Activated naive CD8-positive, alpha-beta T cell treated with anti-CD3 and anti-CD28 coated beads, Interleukin-2, amount 50 U/mL, for 16 hours (primary cell): ENCODE data around the gene CDK5RAP1.

Experiments used
- DNase-seq: peaks from one replicate; pipeline ENCODE4 v3.0.0-alpha.2; 2020; ENCODE audit warnings: low read depth, low spot score

CDK5RAP1 gene

DNA sequence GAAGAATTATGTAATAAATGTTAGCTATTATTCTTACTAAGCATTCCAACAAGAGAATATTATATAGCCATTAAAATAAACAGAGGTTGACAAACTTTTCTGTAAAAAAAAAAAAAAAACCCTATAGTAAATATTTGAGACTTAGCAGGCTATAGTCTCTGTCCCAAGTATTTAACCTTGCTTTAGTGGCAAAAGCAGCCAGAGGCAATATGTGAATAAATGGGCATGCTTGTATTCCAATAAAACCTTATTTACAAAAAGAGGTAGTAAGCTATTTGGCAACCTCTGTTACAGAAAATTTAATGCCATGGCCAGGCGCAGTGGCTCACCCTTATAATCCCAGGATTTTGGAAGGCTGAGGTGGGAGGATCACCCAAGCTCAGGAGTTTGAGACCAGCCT is 14.6 kb downstream of the CDK5RAP1 start:
- DNase-seq = no peak

GRCh38 chr20:33377366-33377765 is 24.0 kb downstream of the CDK5RAP1 start:
- DNase-seq = no peak

DNA sequence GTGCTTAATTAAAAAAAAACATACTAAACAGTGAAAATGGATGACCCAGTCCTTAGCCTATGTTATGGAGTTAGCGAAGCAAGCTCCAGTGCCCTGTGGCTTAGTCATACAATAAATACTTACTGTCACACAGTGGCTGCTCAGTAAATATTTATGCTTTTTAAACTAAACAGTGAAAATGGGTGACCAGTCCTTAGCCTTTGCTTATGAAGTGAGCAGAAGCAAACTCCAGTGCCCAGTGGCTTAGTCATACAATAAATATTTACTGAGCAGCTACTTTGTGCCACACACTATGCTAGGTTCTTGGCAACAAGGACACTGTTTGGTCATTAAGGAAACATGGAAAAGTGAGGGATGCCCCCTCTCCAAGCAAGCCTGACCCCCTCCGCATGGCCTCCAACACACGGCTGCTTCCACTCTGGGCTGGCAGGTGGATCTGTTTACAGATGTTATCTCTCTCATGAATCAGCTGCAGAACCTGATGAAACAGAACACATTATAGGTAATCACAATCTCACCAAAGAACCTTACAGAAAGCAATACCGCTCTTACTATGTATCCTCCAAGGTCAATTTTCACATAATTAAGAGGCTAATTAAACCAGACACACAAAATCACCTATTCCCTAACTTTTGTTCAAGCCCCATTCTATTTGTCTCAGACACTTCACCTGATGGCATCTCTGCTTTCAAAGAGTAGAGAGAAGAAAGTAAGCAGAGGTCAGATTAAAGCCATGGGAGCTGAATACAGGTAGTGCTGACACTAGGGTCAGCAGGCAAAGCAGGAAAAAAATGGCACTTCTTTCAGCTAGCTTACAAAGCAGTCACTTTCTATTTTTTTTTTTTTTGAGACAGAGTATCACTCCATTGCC is 27.3 kb downstream of the CDK5RAP1 start:
- no peak for DNase-seq

DNA sequence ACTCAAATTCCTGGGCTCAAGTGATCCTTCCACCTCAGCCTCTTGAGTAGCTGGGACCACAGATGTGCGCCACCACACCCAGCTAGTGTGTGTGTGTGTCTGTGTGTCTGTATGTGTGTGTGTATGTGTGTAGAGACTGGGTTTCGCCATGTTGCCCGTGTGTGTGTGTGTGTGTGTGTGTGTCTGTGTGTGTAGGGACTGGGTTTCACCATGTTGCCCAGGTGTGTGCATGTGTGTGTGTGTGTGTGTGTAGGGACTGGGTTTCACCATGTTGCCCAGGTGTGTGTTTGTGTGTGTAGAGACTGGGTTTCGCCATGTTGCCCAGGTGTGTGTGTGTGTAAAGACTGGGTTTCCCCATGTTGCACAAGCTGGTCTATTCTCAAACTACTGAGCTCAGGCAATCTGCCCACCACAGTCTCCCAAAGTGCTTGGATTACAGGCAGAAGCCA is 28.3 kb downstream of the CDK5RAP1 start:
- no peak for DNase-seq

GRCh38 chr20:33370291-33370690 is 31.0 kb downstream of the CDK5RAP1 start:
- no peak for DNase-seq

- DNase-seq = no peak
Measured at GRCh38 chr20:33362898-33363297, 38.4 kb downstream of the CDK5RAP1 start.

DNA sequence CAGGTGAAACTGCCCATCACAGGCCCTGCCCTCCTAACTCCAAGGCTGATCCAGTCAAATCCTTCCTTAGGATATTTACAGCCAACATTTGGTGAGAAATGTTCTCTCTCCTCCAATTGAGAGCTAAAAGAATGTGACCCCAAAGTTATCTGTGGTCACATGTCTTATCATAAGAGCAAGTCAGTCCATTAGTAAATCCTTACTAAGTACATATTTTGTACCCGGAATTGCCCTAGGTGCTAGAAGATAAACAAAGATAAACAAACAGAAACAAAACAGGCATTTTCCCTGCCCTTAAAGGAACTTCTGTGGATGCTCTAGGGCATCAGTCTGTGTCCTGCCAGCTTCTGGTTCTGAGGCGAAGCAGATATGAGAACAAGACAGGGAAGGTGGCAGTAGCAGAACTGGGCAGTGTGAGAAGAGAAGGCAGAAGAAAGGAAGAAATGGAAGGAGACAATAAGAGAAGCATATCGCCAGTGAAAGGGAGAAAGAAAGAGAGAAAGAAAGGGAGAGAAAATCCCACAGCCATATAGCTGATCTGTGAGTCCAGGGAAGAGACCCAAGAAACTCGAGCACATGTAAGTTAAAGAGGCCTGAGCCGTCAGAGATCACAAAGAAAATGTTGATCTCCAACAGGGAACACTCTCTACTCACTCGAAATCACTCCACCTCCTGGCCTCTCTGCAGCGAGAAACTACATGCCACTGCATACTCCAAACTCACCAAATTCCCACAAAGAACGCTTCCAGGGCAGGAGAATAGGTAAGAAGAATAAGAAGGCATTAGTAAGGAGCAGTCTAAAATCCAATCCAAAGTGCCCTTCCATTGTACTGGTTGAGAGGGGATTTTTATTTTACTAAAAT is 41.7 kb downstream of the CDK5RAP1 start:
- DNase-seq = no peak

GRCh38 chr20:33353013-33353402 is 48.3 kb downstream of the CDK5RAP1 start:
- no peak for DNase-seq

- DNase-seq = no peak
Measured at GRCh38 chr20:33352258-33353012, 48.9 kb downstream of the CDK5RAP1 start.

GRCh38 chr20:33351696-33352095 is 49.6 kb downstream of the CDK5RAP1 start:
- DNase-seq = no peak

- DNase-seq = no peak
Measured at GRCh38 chr20:33349493-33349892, 51.8 kb downstream of the CDK5RAP1 start.

DNA sequence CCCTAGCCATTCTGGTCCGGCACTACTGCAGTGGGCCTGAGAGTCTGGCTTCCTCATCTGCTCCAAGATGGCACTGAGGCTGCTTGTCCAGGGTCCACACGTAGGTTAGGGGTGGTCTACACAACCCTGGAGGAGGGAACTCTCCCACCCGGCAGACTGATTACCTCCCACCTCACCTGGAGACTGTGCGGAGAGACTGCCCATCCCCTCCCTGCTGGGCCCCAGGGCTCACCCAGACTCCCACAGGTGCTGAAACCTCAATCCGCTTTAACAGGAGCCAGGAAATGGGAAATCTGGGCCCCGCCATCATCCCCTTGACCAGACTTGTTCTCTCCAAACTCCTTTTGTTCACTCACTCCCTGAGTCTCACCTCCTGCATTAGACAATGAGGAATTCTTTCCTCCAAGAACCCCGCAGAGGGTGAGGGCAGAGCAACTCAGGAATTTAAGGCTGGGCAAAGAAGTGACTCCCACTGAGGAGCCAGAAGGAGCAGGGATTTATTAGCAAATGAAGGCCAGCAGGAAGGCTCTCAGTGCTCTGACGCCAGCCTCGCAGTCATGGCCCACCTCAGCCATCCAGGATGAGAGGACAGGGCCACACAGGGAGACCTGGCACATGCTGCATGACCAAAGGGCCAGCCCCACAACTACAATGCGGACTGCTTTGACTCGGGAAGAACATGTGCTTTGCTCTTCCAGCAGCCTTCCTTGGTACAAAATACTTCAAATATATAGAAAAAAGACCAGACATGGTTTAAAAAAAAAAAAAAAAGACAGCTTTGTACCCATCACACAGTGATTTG is 53.0 kb downstream of the CDK5RAP1 start:
- DNase-seq = no peak

- no peak for DNase-seq
Measured at GRCh38 chr20:33345342-33345741, 56.0 kb downstream of the CDK5RAP1 start.

DNA sequence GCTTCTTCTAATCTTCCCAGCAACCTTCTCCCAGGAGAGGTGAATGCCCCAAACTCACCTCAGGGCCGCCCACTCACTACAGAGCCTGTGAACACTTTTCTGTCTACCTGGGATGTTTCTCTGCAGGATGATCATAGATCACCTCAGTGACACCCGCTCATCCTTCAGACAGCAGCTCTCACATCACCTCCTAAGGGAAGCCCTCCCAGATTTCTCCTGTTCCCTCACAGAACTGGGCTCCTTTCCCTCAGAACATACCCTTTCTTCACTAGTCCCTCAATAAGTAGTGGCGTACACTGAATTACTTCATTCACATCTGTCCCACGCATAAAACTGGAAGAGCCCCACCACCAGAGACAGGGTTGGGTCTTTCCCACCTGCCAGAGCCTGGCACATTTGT is 57.8 kb downstream of the CDK5RAP1 start:
- no peak for DNase-seq

DNA sequence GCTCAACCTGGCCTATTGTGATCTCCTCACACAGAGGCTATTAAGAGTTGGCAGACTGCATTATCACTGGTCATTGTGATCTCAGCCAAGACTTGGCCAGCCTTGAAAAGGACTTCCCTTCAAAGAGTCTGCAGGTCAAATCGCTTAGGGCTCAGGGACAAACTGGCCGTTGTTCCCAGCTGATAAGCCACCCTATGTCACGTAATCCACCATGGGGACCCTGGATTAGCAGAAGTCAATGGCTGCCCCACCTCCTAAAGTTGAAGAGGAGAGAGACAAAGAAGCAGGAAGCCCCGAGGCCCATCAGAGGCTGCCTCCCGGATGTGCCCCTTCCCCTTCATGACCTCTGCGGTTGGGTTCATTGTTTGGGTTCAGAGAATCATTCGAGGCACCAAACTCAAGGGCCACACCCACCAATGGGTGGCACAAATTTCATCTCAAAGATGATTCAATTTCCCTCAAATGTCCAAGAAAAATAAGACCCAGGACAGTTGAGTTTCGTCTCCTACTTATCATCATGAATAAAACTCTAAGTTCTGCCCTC is 61.7 kb downstream of the CDK5RAP1 start:
- DNase-seq = no peak

GRCh38 chr20:33338467-33339258 is 62.7 kb downstream of the CDK5RAP1 start:
- DNase-seq = no peak

GRCh38 chr20:33337531-33338165 is 63.7 kb downstream of the CDK5RAP1 start:
- no peak for DNase-seq

DNA sequence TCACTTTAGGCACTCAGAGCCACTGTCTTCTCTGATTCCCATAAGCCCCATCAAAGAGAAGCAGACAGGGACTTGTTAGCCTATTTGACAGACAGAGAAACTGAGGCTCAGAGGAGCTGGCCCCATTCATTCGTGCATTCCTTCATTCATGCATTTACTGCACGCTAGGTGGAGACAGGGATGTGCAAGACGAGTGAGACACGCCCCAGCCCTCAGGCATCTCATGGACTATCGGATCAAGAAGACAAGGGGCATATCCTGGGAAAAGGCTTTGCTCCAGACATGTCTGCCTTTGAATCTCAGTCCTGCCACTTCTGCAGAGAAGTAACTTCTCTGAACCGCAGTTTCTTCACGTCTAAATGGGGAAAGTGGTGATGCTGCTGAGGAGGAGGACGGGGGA is 64.2 kb downstream of the CDK5RAP1 start:
- no peak for DNase-seq

DNA sequence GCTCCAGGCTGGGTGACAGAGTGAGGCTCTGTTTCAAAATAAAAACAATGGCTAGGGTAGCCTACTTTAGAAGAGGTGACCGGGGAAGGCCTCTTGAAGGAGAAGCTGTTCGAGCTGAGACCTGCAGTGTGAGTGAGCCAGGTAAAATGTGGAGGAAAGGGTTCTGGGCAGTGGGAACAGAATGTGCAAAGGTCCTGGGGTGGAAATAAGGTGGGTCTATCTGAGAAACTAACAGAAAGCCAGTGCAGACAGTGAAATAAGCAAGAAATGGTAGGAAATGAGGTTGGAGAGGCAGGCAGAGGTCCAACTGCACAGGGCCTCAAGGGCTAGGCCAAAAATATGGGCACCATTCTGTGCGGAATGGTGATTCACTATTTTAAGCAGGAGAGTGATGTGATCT is 64.9 kb downstream of the CDK5RAP1 start:
- no peak for DNase-seq
